ENCODE measurements around the gene FDX2. TPM values are rescaled to one million over a fixed set of nuclear protein-coding genes. Genes with fewer than 3 reads are reported as not detected.

The FDX2 gene
- total and polyA plus RNA-seq, 2 of the 4 experiments (the other 2 are of a cell fraction): 39.8 to 72.0 TPM

- Histone ChIP-seq H3K27me3 (ENCODE audit: control insufficient read depth, insufficient read depth, low read length) (no peaks in the 10 kb centered on the region), H3K9me1 (ENCODE audit: insufficient read depth, low read length) (no peaks in the 10 kb centered on the region), H3K36me3 (ENCODE audit: control insufficient read depth, insufficient read depth, low read length) (peaks cover 71% of the 10 kb centered on the region), H2BK5ac (ENCODE audit: low read depth, low read length, poor library complexity, severe bottlenecking) (no peak overlapping the region), H3K9ac (ENCODE audit: low read depth, low read length) (no peak overlapping the region), H3K4ac (ENCODE audit: low read depth, low read length) (no peak overlapping the region), H2AK5ac (ENCODE audit: low read depth, low read length) (no peak overlapping the region), H4K91ac (ENCODE audit: insufficient read depth, low read depth, low read length) (no peak overlapping the region), H2AK9ac (replicated peaks; ENCODE audit: low read depth, low read length, poor library complexity) (no peak overlapping the region), H2BK15ac (ENCODE audit: low read depth, low read length) (no peak overlapping the region), H3K4me3 (ENCODE audit: insufficient read depth, low read depth, low read length) (no peak overlapping the region), H3K4me2 (ENCODE audit: low read depth, low read length) (no peak overlapping the region), H3K14ac (replicated peaks; ENCODE audit: low read depth, low read length) (no peak overlapping the region), H2BK20ac (ENCODE audit: low read depth, low read length) (no peak overlapping the region), H4K20me1 (ENCODE audit: insufficient read depth, low read length) (peaks cover 9% of the 10 kb centered on the region; the same call in 1 of the 2 replicates), H3K79me1 (ENCODE audit: low read depth in 1 of 2, low read length in 2 of 2) (peaks cover 0 to 8% of the 10 kb centered on the region in 2 experiments; a peak in 1 of 4 replicates), H4K5ac (ENCODE audit: low read depth, low read length) (no peak overlapping the region), H3K4me1 (ENCODE audit: control insufficient read depth, insufficient read depth, low read length) (no peaks in the 10 kb centered on the region), H3K27ac (ENCODE audit: insufficient read depth, low read length) (no peak overlapping the region), H3K18ac (ENCODE audit: low read depth, low read length) (no peak overlapping the region), H3K23ac (ENCODE audit: low read depth, low read length) (no peak overlapping the region), H3K56ac (ENCODE audit: extremely low read depth, insufficient read depth, low read length) (no peak overlapping the region), H2BK120ac (ENCODE audit: low read depth, low read length) (no peak overlapping the region), H3K9me3 (ENCODE audit: control insufficient read depth, insufficient read depth, low read length) (no peaks in the 10 kb centered on the region), H4K8ac (ENCODE audit: low read depth in 2 of 2, low read length in 2 of 2) (no peak overlapping the region), H2AFZ (replicated peaks; ENCODE audit: low read length, poor library complexity) (peak overlapping the region; percentile 32)
- POLR2A ChIA-PET (ENCODE audit: unreplicated experiment): no interaction called here
- dilution Hi-C loops (cut with HindIII; ENCODE audit: low sequenced_read_pairs, unreplicated experiment) (no loop called here), intact Hi-C loops (cut with micrococcal nuclease) (no loop called here), in situ Hi-C loops (cut with MboI; ENCODE audit: low sequenced_read_pairs) (no loop called here)
- TF ChIP-seq ELK1 (IDR thresholded peaks at IDR 0.05; ENCODE audit: borderline replicate concordance, low read depth, low read length) (no peak), MAFK (IDR thresholded peaks at IDR 0.05; ENCODE audit: low read depth, low read length) (no peak), BHLHE40 (IDR thresholded peaks at IDR 0.05; ENCODE audit: low read depth, low read length) (no peak), SMC3 (IDR thresholded peaks at IDR 0.05; ENCODE audit: low read depth, low read length) (no peak), RCOR1 (IDR thresholded peaks at IDR 0.05; ENCODE audit: insufficient replicate concordance, low read length) (no peak), CTCF (conservative IDR thresholded peaks at IDR 0.05; ENCODE audit: low read depth, low read length) (no peak), FOS (IDR thresholded peaks at IDR 0.05; ENCODE audit: low read depth, low read length) (no peak), CHD1 (IDR thresholded peaks at IDR 0.05; ENCODE audit: low read depth, low read length) (no peak), USF2 (IDR thresholded peaks at IDR 0.05; ENCODE audit: low read depth, low read length) (no peak), RAD21 (IDR thresholded peaks at IDR 0.05; ENCODE audit: low read length) (no peak), MAZ (IDR thresholded peaks at IDR 0.05; ENCODE audit: borderline replicate concordance, low read depth, low read length) (no peak), RFX5 (IDR thresholded peaks at IDR 0.05; ENCODE audit: low read depth, low read length) (no peak), NFE2L2 (IDR thresholded peaks at IDR 0.05; ENCODE audit: low read depth, low read length) (no peak), POLR2A (IDR thresholded peaks at IDR 0.05; ENCODE audit: low read depth, low read length) (no peak), MXI1 (IDR thresholded peaks at IDR 0.05; ENCODE audit: borderline replicate concordance, low read depth, low read length) (no peak), CEBPB (IDR thresholded peaks at IDR 0.05; ENCODE audit: low read depth, low read length) (no peak)
- CTCF ChIA-PET: no interaction called here
- no peak for ATAC-seq (ENCODE audit: low read depth)
- no TSS peak for BruUV-seq (replicated peaks)
- no peak for DNase-seq
- 90% methylated on average over 3 of the region's 18 CpGs; no CpG with 5 or more reads in 1 of the 2 experiments for WGBS, 2 experiments (ENCODE audit: extremely low coverage in 2 of 2, insufficient read length in 1 of 2)
These were observed 46.4 kb upstream of the FDX2 start for GRCh38 chr19:10362259-10362658.
